ENCODE measurements around the gene POSTN.

DNA sequence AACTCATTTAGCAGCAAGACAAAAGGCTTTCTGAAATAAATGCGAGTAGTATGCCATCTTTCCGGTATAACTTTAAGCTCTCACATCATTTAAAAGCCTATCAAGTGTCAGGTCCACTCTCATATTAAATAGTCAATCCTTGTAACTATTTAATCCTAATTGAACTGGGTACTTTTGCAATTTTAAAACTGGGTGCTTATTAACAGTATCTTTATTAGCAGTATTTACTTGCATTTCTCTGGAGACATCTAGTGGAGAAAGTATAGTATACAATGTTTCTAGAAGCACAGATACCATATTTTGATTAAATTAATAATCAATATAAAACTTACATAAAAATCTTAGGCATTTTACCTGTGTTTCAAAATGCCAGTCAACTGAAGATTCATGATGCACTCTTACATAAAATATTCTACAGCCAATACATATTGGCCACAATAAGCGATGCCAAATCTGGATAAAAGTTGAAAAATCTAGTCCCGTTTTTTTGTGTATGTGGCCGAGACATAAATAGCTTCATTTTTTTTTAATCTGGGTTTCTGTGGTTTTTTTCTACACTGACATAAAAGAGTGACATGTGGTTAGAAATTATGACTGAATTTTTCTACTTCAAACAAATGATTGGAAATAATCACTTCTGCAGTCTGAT is 4.3 kb upstream of the POSTN start:
- TF ChIP-seq, protein P1, sequence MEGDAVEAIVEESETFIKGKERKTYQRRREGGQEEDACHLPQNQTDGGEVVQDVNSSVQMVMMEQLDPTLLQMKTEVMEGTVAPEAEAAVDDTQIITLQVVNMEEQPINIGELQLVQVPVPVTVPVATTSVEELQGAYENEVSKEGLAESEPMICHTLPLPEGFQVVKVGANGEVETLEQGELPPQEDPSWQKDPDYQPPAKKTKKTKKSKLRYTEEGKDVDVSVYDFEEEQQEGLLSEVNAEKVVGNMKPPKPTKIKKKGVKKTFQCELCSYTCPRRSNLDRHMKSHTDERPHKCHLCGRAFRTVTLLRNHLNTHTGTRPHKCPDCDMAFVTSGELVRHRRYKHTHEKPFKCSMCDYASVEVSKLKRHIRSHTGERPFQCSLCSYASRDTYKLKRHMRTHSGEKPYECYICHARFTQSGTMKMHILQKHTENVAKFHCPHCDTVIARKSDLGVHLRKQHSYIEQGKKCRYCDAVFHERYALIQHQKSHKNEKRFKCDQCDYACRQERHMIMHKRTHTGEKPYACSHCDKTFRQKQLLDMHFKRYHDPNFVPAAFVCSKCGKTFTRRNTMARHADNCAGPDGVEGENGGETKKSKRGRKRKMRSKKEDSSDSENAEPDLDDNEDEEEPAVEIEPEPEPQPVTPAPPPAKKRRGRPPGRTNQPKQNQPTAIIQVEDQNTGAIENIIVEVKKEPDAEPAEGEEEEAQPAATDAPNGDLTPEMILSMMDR (IDR thresholded peaks at IDR 0.05), result peak; percentile 20 to 25
- no peak for TF ChIP-seq POLR2A (IDR thresholded peaks at IDR 0.05)
